NK-92 (cell line): ENCODE data around the gene BOD1L2.

Experiments used
- DNase-seq: peaks from one replicate; lab custom pipeline; 2025; ENCODE audit not compliant: unreplicated experiment; lab: John Stamatoyannopoulos, UW

BOD1L2 gene

DNA sequence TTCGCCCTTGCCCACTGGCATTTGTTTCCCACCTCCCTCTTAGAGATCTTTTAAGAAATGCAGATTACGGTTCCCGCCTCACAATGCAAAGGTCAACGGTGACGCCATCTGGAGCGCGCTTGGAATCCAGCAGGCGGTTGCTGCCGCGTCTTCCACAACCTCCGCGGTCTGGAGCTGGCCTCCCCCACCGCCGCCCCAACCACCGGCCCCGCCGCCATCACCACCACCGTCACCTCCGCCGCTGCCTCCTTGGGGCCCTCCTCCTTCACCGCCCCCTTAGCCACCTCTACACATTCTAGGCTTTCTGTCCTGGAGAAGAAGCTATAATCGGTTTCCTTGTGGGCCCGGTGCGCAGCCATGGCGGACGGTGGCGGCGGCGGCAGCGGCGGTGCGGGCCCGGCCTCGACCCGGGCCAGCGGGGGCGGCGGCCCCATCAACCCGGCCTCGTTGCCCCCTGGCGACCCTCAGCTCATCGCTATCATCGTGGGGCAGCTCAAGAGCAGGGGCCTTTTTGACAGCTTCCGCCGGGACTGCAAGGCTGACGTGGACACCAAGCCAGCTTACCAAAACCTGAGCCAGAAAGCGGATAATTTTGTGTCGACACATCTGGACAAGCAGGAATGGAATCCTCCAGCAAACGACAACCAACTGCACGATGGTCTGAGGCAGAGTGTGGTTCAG lies at the start of gene BOD1L2:
BOD1L2 (plus strand) TSS at position 132 of the 681 bp plus-strand sequence; CDS start at position 358, 226 bp downstream.
- DNase-seq: no peak

DNA sequence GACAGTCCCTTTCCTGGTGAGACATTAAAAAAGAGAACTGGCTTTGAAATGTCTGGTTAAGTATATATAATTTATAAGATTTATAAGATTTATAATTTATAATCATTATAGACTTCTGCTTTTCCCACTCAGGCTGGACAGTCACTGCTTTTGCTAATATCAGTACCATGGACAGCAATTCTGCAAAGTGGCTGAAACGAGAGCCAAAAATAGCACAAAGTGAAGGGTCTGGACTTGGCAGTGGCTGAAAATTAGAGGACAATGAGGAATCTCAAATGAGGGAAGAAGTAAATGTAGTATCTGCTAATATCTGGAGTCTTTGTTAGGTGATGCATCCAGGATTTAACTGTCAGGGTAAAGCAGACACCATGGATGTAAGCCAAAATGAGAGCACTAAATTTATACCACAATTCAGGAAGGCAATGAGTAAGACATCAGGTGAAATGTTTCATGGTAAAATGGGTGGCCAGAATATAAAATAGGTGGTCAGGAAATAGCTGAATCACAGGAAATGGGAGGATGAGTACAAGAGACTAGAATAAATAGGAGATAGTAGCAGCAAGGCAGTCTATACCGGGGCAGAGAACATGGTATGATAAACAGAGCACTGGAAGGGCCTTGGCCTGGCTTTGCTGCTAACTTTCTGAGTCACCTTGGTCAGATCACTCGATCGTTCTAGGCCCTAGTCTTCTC lies 39.6 kb upstream of the BOD1L2 start:
- DNase-seq: no peak

DNA sequence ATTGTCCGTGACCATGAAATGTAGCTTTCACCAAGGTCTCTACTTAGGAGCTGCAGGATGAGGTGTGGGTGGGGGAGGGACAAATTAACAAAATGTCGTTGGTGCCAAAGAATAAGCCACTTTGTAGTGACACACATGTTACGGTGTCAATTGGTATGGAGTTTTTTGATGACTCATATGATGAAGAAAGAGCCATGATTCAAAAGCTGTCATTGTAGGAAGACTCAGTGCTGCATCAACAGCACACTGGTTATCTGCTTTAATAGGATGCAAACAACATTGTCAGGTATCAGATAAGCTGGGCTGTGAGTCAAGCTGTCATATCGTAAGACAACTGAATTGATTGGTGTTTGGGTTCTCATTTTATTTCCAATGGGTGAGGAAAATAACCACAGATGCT lies 36.6 kb upstream of the BOD1L2 start:
- no peak for DNase-seq

- no peak for DNase-seq
These were observed 33.0 kb upstream of the BOD1L2 start for GRCh38 chr18:57113799-57114420.

- no peak for DNase-seq
These were observed 30.2 kb upstream of the BOD1L2 start for GRCh38 chr18:57116598-57117132.

DNA sequence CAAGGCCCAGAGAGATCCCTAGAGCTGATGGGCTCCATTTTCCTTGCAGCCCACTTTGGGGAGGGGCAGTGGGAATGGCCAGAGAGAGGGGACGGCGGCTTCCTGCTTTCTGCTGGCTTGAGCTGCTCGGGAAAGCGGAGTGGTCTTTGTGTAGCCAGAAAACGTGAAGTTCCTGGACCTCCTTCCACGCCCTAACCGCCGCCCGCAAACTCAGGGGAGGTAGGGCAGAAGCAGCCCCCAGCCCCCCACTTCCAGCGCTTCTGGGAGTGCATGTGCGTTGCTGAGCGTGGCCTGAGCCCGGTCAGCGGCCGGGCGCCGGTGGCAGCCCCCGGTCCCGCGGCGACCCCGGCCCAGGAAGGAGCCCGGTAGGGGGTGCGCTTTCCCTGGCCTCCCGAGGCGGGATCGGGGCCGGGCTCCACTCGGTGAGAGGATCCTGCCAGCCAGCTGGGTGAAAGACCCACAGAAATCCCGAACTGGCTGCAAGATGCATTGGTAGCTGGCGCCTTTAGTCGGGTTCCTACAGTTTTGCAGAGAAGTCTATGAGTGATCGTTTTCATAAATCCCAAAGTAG lies 25.3 kb upstream of the BOD1L2 start:
- DNase-seq: no peak

DNA sequence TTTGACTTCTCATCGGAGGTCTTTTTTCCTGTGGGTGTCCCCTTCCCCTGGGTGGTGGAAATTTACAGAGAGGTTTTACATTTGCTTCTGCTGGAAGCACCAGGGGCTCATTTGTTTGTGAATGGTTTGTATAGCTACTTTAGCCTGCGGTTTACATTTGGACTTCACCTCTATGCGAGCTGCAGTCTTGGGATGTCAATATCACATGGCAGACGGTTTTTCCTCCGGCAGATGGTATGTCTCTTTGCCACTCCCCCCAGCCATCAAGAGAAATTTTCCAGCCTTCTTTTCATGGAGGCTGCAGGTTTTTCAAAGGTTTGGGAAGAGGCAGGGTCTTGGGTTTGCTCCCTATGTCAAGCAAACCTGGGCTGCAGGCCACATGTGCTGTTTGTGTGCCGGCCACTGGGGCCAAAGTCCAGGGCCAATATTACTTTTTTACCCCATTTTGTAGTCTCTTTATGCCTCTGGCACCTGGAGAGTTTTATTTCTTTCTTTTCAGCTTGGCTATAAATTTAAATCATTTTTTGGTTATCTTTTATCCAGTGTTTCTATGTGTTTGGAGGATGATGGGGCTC lies 23.9 kb upstream of the BOD1L2 start:
- no peak for DNase-seq

- DNase-seq: no peak
These were observed 21.3 kb upstream of the BOD1L2 start for GRCh38 chr18:57125627-57126026.

GRCh38 chr18:57128220-57128932 lies 18.5 kb upstream of the BOD1L2 start:
- no peak for DNase-seq

DNA sequence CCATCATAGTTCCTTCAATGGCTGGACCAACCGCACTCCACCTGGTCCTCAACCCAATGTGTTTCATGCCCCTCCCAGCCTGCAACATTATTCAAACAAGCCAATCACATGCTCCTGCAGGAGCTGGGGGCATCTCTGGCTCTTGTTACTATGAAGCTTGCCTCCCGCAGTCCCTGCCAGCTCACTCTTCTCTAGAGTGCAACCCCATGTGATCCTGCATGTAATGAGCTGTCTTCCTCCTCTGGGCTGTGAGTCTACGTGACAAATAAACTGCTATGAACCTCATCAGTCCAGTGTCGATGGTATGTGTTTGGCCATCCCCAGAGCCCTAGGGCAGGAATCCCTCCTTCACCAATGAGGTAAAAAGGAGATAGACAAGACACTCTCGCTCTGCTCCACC lies 15.8 kb upstream of the BOD1L2 start:
- DNase-seq: no peak

GRCh38 chr18:57131782-57132181 lies 15.1 kb upstream of the BOD1L2 start:
- DNase-seq: no peak

DNA sequence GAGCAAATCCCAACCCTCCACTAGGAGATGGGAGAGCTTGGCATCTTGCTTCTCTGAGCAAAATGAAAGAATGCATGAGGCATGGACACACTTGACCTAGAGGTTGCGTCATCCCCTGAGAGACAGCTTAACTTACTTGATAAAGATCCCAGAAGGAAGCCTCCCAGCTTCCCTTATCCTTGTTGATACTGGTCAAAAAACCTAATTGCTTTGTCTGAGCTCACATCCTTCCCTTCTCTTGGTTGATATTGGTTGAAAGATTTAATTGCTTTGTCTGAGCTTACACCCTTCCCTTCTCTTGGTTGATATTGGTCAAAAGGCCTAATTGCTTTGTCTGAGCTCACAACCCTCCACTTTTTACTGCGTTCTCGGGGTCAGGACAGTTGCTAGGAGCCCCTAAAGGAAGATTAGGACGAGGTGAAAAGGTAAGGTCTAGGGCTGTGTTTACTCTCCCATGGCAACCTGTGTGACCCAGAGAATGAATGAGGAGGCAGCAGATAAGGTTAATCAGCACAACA lies 12.2 kb upstream of the BOD1L2 start:
- no peak for DNase-seq

GRCh38 chr18:57135699-57136098 lies 11.2 kb upstream of the BOD1L2 start:
- no peak for DNase-seq

DNA sequence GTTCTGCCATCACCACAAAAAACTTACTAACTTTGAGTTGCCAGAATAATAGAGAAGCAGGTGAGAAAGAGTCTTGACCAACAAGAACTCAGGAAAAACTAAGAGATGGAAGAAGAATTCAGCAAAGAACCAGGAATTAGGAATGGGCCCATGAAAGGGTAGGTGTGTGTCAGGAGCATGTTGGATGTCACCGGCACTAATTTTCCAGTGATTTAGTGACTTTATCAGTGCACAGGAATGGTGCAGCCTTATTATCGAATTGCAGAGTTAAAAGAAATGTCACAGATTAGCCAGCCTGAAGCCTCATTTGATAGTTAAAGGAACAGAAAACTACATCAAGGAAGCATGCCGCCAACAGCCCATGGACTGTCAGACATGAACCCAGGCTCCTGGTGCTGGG lies 9.0 kb upstream of the BOD1L2 start:
- no peak for DNase-seq

GRCh38 chr18:57141208-57142129 lies 5.4 kb upstream of the BOD1L2 start:
- no peak for DNase-seq

- no peak for DNase-seq
These were observed 4.6 kb upstream of the BOD1L2 start for GRCh38 chr18:57142324-57142723.

DNA sequence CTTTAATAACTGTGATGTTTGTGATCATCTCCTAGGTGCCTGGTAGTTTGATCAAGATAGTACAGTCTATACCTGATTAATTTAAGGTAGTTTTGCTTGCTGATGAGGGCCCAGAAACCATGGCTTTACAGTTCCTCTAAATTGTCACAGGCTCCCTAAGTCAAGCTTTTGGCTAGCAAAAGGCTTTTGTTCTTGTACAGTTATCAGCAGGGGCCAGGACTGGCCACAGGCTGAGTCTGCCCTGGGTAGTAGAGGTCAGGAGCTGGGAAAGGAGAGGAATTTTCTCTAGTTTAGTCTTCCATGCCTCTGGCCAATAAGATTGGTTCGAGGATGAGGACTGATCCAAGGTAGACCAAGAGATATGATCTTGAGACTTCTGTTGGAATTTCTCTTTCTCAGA lies 3.6 kb upstream of the BOD1L2 start:
- no peak for DNase-seq

GRCh38 chr18:57148263-57148662 lies 1.4 kb downstream of the BOD1L2 start:
- no peak for DNase-seq

GRCh38 chr18:57149051-57149450 lies 2.2 kb downstream of the BOD1L2 start:
- no peak for DNase-seq
